Neural progenitor cell (in vitro differentiated cells): ENCODE data around the gene PLEKHO2.

Experiments
- CTCF ChIP-seq: fragments of 200-600 bp; sonication (generic); IDR thresholded peaks from 2 replicates; pipeline ENCODE4 v1.5.1; 2017; ENCODE audit warnings: antibody characterized with exemption, mild to moderate bottlenecking
- EZH2 ChIP-seq: fragments of 200-600 bp; sonication (generic); IDR thresholded peaks from 2 replicates; pipeline ENCODE4 v1.6.1; 2017; ENCODE audit warnings: antibody characterized with exemption, mild to moderate bottlenecking, moderate library complexity

DNA sequence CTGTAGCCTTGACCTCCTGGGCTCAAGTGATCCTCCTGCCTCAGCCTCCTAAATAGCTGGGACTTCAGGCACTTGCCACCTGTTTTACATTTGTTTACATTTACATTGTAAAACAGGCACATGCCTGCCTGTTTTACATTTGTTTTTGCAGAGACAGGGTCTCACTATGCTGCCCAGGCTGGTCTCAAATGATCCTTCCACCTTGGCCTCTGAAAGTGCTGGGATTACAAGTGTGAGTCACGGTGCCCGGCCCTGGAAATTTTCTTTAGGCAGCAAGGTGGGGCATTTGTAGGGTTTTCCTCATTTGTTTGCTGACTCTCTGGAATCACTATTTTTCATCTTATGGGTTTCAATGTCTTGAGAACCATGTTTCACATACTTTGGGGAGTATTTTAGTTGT, 41.2 kb upstream of the PLEKHO2 start:
- TF ChIP-seq CTCF (no peak), EZH2 (no peak)
